ENCODE measurements around the gene COL27A1. TPM values are rescaled to one million over a fixed set of nuclear protein-coding genes. Genes with fewer than 3 reads are reported as not detected.

The COL27A1 gene
- polyA plus RNA-seq, 1 donor (not counting 4 experiments of a cell fraction or from before 2014, with no cell fraction given) = 14.0 TPM

DNA sequence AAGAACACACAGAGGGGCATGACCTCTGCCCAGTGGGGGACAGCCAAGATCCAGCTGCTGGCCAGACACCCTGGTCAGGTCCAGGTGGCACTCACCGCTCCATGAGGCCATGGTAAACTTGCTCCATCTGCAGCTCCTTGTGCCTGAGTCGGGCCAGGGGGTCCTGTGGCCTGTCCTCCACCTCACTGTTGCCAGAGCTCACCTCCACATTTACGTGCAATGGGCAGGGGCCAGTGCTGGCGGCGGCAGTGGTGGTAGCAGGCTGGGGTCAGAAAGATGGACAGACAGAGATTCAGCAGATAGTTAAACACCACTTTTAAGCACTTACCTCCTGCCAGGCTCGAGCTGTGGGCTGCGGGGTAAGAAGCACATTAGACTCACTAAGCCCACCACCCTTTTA is 204.5 kb downstream of the COL27A1 start:
- H3K4me1 ChIP-seq (ENCODE audit: control insufficient read depth, extremely low read depth, insufficient read depth, low read length) = no peaks in the 10 kb centered on the region
- FAIRE-seq (no peak), DNase-seq (ENCODE audit: low read depth, low spot score) (no peak)
- H3K27me3 ChIP-seq (ENCODE audit: control insufficient read depth, extremely low read depth, insufficient read depth, low read length) = no peaks in the 10 kb centered on the region
- H3K9me1 ChIP-seq (ENCODE audit: control insufficient read depth, extremely low read depth, insufficient read depth, low read length) = no peaks in the 10 kb centered on the region
- H3K4me2 ChIP-seq (ENCODE audit: control insufficient read depth, extremely low read depth, insufficient read depth, low read depth, low read length) = no peak overlapping the region
- H3K27ac ChIP-seq (ENCODE audit: control insufficient read depth, insufficient read depth, low read length) = no peak overlapping the region
- H3K9me3 ChIP-seq (ENCODE audit: control insufficient read depth, low read depth, low read length) = no peaks in the 10 kb centered on the region
- peaks cover 3 to 8% of the 10 kb centered on the region in 2 experiments for H3K36me3 ChIP-seq (ENCODE audit: control insufficient read depth in 2 of 2, extremely low read depth in 1 of 2, insufficient read depth in 2 of 2, low read length in 2 of 2)
- H3K4me3 ChIP-seq (ENCODE audit: control insufficient read depth in 2 of 3, extremely low read depth in 1 of 3, insufficient read depth in 2 of 3, low read depth in 1 of 3, low read length in 3 of 3) = no peak overlapping the region
- no peaks in the 10 kb centered on the region for H4K20me1 ChIP-seq (ENCODE audit: control insufficient read depth, extremely low read depth, insufficient read depth, low read length)
- H3K79me2 ChIP-seq (ENCODE audit: control insufficient read depth, insufficient read depth, low read length) = no peaks in the 10 kb centered on the region
- dilution Hi-C loops (cut with MboI; ENCODE audit: extremely low pct_ligation_motif_present, low sequenced_read_pairs) = no loop called here
- H2AFZ ChIP-seq (ENCODE audit: control insufficient read depth, low read length) = no peak overlapping the region
- no peak overlapping the region for H3K9ac ChIP-seq (ENCODE audit: control insufficient read depth, extremely low read depth, insufficient read depth, low read length)
- TF ChIP-seq EZH2 (IDR thresholded peaks at IDR 0.05; ENCODE audit: low read length) = no peak
- TF ChIP-seq, protein P1, sequence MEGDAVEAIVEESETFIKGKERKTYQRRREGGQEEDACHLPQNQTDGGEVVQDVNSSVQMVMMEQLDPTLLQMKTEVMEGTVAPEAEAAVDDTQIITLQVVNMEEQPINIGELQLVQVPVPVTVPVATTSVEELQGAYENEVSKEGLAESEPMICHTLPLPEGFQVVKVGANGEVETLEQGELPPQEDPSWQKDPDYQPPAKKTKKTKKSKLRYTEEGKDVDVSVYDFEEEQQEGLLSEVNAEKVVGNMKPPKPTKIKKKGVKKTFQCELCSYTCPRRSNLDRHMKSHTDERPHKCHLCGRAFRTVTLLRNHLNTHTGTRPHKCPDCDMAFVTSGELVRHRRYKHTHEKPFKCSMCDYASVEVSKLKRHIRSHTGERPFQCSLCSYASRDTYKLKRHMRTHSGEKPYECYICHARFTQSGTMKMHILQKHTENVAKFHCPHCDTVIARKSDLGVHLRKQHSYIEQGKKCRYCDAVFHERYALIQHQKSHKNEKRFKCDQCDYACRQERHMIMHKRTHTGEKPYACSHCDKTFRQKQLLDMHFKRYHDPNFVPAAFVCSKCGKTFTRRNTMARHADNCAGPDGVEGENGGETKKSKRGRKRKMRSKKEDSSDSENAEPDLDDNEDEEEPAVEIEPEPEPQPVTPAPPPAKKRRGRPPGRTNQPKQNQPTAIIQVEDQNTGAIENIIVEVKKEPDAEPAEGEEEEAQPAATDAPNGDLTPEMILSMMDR (optimal IDR thresholded peaks at IDR 0.05 in 1 of 3, IDR thresholded peaks at IDR 0.05 in 1 of 3, conservative IDR thresholded peaks at IDR 0.05 in 1 of 3; ENCODE audit: extremely low read depth in 1 of 3, insufficient read depth in 2 of 3, low read length in 3 of 3) = no peak

DNA sequence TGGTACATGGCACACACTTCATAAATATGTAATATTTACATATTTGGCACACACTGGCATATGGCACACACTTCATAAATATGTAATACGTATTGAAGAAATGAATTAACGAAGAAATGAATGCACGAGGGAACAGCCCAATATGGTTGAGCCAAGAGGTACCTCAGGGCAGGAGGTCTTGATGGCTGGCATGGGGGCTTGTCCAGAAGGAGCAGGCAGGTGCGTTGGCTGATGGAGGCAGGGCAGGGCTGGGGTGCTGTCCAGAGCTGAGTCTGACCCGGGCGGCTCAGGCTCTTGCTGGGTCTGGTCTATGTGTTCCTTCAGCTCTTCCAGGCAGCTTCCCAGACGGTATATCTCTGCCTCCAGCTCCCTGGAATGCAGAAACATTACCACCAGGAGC is 206.2 kb downstream of the COL27A1 start:
- no peaks in the 10 kb centered on the region for H3K4me1 ChIP-seq (ENCODE audit: control insufficient read depth, extremely low read depth, insufficient read depth, low read length)
- H3K27ac ChIP-seq (ENCODE audit: control insufficient read depth, insufficient read depth, low read length) = no peak overlapping the region
- no peak for TF ChIP-seq EZH2 (IDR thresholded peaks at IDR 0.05; ENCODE audit: low read length)
- TF ChIP-seq, protein P1 (optimal IDR thresholded peaks at IDR 0.05 in 1 of 3, IDR thresholded peaks at IDR 0.05 in 1 of 3, conservative IDR thresholded peaks at IDR 0.05 in 1 of 3; ENCODE audit: extremely low read depth in 1 of 3, insufficient read depth in 2 of 3, low read length in 3 of 3) = no peak
- no peaks in the 10 kb centered on the region for H3K79me2 ChIP-seq (ENCODE audit: control insufficient read depth, insufficient read depth, low read length)
- dilution Hi-C loops (cut with MboI; ENCODE audit: extremely low pct_ligation_motif_present, low sequenced_read_pairs) = no loop called here
- no peaks in the 10 kb centered on the region for H3K27me3 ChIP-seq (ENCODE audit: control insufficient read depth, extremely low read depth, insufficient read depth, low read length)
- no peaks in the 10 kb centered on the region for H3K9me3 ChIP-seq (ENCODE audit: control insufficient read depth, low read depth, low read length)
- H3K9me1 ChIP-seq (ENCODE audit: control insufficient read depth, extremely low read depth, insufficient read depth, low read length) = no peaks in the 10 kb centered on the region
- H3K36me3 ChIP-seq (ENCODE audit: control insufficient read depth in 2 of 2, extremely low read depth in 1 of 2, insufficient read depth in 2 of 2, low read length in 2 of 2) = peaks cover 3 to 8% of the 10 kb centered on the region in 2 experiments
- no peaks in the 10 kb centered on the region for H4K20me1 ChIP-seq (ENCODE audit: control insufficient read depth, extremely low read depth, insufficient read depth, low read length)
- FAIRE-seq (no peak), DNase-seq (ENCODE audit: low read depth, low spot score) (no peak)
- no peak overlapping the region for H2AFZ ChIP-seq (ENCODE audit: control insufficient read depth, low read length)
- no peak overlapping the region for H3K4me3 ChIP-seq (ENCODE audit: control insufficient read depth in 2 of 3, extremely low read depth in 1 of 3, insufficient read depth in 2 of 3, low read depth in 1 of 3, low read length in 3 of 3)
- H3K9ac ChIP-seq (ENCODE audit: control insufficient read depth, extremely low read depth, insufficient read depth, low read length) = no peak overlapping the region
- H3K4me2 ChIP-seq (ENCODE audit: control insufficient read depth, extremely low read depth, insufficient read depth, low read depth, low read length) = no peak overlapping the region

Small RNA genes within 50 kb of the gene (small RNA-seq; reads per million reads assigned to genes)
- 237 to 9,874 (median 3,428) reads per million in 3 experiments for gene MIR455 (ENCODE audit: insufficient read length in 3 of 3, low read depth in 3 of 3, low replicate concordance in 1 of 3)

Other genes with a start within 250 kb of the COL27A1 start
- gene AMBP, start 77.2 kb upstream of the COL27A1 start, polyA plus RNA-seq = not detected in 3 replicates
- gene KIF12, start 56.2 kb upstream of the COL27A1 start, polyA plus RNA-seq = 1.3 to 2.3 TPM (median 1.5 TPM) in 3 replicates
- not detected in 3 replicates for gene ORM1, start 167.6 kb downstream of the COL27A1 start, polyA plus RNA-seq
- not detected in 3 replicates for gene ORM2, start 174.3 kb downstream of the COL27A1 start, polyA plus RNA-seq
- 0.57 to 1.1 TPM (median 0.79 TPM) in 3 replicates for gene AKNA, start 232.4 kb downstream of the COL27A1 start, polyA plus RNA-seq

Measured in keratinocyte (primary cell).